ENCODE data around the gene IL10RB. TPM values are rescaled to one million over a fixed set of nuclear protein-coding genes. Genes with fewer than 3 reads are reported as not detected.
A peak's percentile ranks its signal among the peaks of the same experiment; 100 is the strongest.

IL10RB gene
- total and polyA plus RNA-seq, 2 of the 8 experiments (the other 6 are each of a cell fraction or from before 2014, with no cell fraction given), result 2.7 to 3.2 TPM

GRCh38 chr21:33229099-33229783 is 36.9 kb upstream of the IL10RB start:
- Histone ChIP-seq H3K4me3 (ENCODE audit: extremely low read depth in 1 of 4, insufficient read depth in 2 of 4, low read depth in 3 of 4, low read length in 4 of 4) (peak overlapping the region; percentile 41 to 94 (median 61)), H3K36me3 (ENCODE audit: control insufficient read depth in 2 of 4, insufficient read depth in 4 of 4, low read length in 3 of 4) (no peaks in the 10 kb centered on the region)
- POLR2A ChIA-PET (ENCODE audit: partially characterized antibody), result interaction anchor here (1.0 to 1.3 kb wide), 3 partner anchors 9 to 133 kb away, joined by 3 to 5 read pairs (median 5); no protein-coding TSS in a partner anchor
- TF ChIP-seq EZH2 (IDR thresholded peaks at IDR 0.05; ENCODE audit: low read depth, low read length, severe bottlenecking) (no peak), TBP (IDR thresholded peaks at IDR 0.05; ENCODE audit: low read depth, low read length) (no peak), KDM5A (IDR thresholded peaks at IDR 0.05; ENCODE audit: low read length) (no peak), ATF3 (IDR thresholded peaks at IDR 0.05; ENCODE audit: insufficient read depth, low read depth, low read length) (no peak), BACH1 (IDR thresholded peaks at IDR 0.05; ENCODE audit: low read length) (no peak), EP300 (IDR thresholded peaks at IDR 0.05; ENCODE audit: borderline replicate concordance in 1 of 2, low read depth in 2 of 2, low read length in 2 of 2) (no peak), SIX5 (IDR thresholded peaks at IDR 0.05; ENCODE audit: low read depth, low read length) (no peak), CHD1 (IDR thresholded peaks at IDR 0.05; ENCODE audit: low read depth, low read length) (no peak), RBBP5 (IDR thresholded peaks at IDR 0.05; ENCODE audit: borderline replicate concordance, low read depth, low read length) (no peak), RAD21 (IDR thresholded peaks at IDR 0.05 in 1 of 2, conservative IDR thresholded peaks at IDR 0.05 in 1 of 2; ENCODE audit: low read depth in 2 of 2, low read length in 2 of 2) (no peak), NANOG (IDR thresholded peaks at IDR 0.05; ENCODE audit: insufficient read depth, low read depth, low read length, poor library complexity, severe bottlenecking) (no peak)

More at GRCh38 chr21:33229099-33229783, 36.9 kb upstream of the IL10RB start:
- Histone ChIP-seq H2BK5ac (ENCODE audit: low read depth, low read length) (no peak overlapping the region), H2BK15ac (ENCODE audit: low read length) (no peak overlapping the region), H3K23me2 (ENCODE audit: low read depth, low read length) (peaks cover 4% of the 10 kb centered on the region; the same call in 1 of the 2 replicates), H2BK120ac (replicated peaks; ENCODE audit: low read depth, low read length) (no peak overlapping the region), H4K5ac (ENCODE audit: insufficient read length, low read depth, low read length) (no peak overlapping the region), H4K91ac (replicated peaks; ENCODE audit: insufficient read length, low read length) (no peak overlapping the region), H2BK20ac (ENCODE audit: low read length) (no peak overlapping the region), H3K14ac (ENCODE audit: insufficient read length) (no peak overlapping the region), H2AK5ac (ENCODE audit: low read depth, low read length) (no peak overlapping the region), H2AFZ (ENCODE audit: low read length) (peak overlapping the region; percentile 83; the same call in 1 of the 2 replicates), H3K9me3 (ENCODE audit: insufficient read depth in 2 of 2, low read depth in 1 of 2, low read length in 1 of 2) (no peaks in the 10 kb centered on the region), H3K23ac (ENCODE audit: insufficient read length) (no peak overlapping the region), H4K8ac (ENCODE audit: extremely low read depth, insufficient read depth, low read length) (no peak overlapping the region), H3K18ac (ENCODE audit: extremely low read depth, low read length) (no peak overlapping the region), H3K9ac (replicated peaks in 1 of 4; ENCODE audit: extremely low read depth in 1 of 4, low read depth in 3 of 4, low read length in 3 of 4) (no peak overlapping the region), H3K4ac (replicated peaks; ENCODE audit: insufficient read length, low read depth, low read length) (no peak overlapping the region), H4K20me1 (replicated peaks in 1 of 2; ENCODE audit: control insufficient read depth in 1 of 2, insufficient read depth in 2 of 2, low read length in 2 of 2) (peaks cover 0 to 3% of the 10 kb centered on the region in 2 experiments), H3K27ac (ENCODE audit: low read depth, low read length) (no peak overlapping the region), H3K27me3 (replicated peaks in 1 of 4; ENCODE audit: control insufficient read depth in 3 of 4, extremely low read depth in 1 of 4, insufficient read depth in 3 of 4, low read length in 3 of 4) (no peaks in the 10 kb centered on the region), H3K79me2 (ENCODE audit: control insufficient read depth in 1 of 2, insufficient read depth in 2 of 2, low read length in 2 of 2) (peaks cover 0 to 26% of the 10 kb centered on the region in 2 experiments; a peak in 2 of 4 replicates), H3K4me1 (replicated peaks in 1 of 4; ENCODE audit: control insufficient read depth in 3 of 4, insufficient read depth in 4 of 4, low read length in 3 of 4) (peaks cover 0 to 4% (median under 1%) of the 10 kb centered on the region in 4 experiments; a peak in 2 of 7 replicates), H3K56ac (replicated peaks; ENCODE audit: insufficient read length, low read depth, low read length) (no peak overlapping the region), H3K4me2 (ENCODE audit: insufficient read depth in 1 of 2, low read depth in 2 of 2, low read length in 2 of 2) (peak overlapping the region; percentile 55 to 72), H2BK12ac (ENCODE audit: low read depth, low read length) (no peak overlapping the region), H3K79me1 (ENCODE audit: low read depth, low read length) (peaks cover 3% of the 10 kb centered on the region; the same call in 1 of the 2 replicates)
- WGBS, 2 experiments (ENCODE audit: extremely low coverage in 1 of 2, insufficient coverage in 1 of 2, insufficient read length in 1 of 2, insufficient replicate concordance in 2 of 2, low coverage in 1 of 2, low lambda C conversion rate in 2 of 2, missing lambda C conversion rate in 1 of 2), result 44% methylated on average over 17 of the region's 18 CpGs; no CpG with 5 or more reads in 1 of the 2 experiments
- DNase-seq (ENCODE audit: low read depth in 1 of 2, low spot score in 2 of 2) (no peak), FAIRE-seq (no peak)
- CTCF ChIA-PET (ENCODE audit: partially characterized antibody), result interaction anchor here (0.6 to 0.9 kb wide), 2 partner anchors 9 to 132 kb away, joined by 3 to 5 read pairs; no protein-coding TSS in a partner anchor

Data from H1 (cell line).